ENCODE measurements around the gene PTCHD1. TPM values are rescaled to one million over a fixed set of nuclear protein-coding genes. Genes with fewer than 3 reads are reported as not detected.

Gene PTCHD1
- total RNA-seq, 1 experiment from 2014 or later, result not detected

DNA sequence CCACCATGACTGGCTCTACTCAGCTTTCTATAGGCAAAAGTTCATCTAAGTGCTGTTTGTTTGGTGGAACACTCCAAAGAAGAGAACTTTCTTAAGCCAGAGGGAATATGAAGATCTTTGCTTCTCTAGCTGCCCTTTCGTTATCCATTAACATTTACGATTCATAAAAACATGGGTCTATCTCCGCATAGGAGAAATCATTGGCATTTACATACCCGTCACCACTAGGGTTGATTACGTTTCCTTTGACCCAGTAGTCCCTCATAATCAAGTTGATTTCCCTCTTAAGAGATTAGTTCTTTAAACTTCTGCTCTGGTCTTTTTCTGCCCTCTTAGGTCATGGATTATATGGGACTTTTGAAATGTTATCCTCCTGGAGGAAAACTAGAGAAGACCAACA, 57.5 kb downstream of the PTCHD1 start:
- RAD21 ChIA-PET (ENCODE audit: low non-redundant PET in 1 of 2, low total read pairs in 2 of 2, uncharacterized antibody in 2 of 2, unreplicated experiment in 2 of 2), result no interaction called here
- intact Hi-C loops (cut with micrococcal nuclease), result no loop called here

More for the DNA sequence above, 57.5 kb downstream of the PTCHD1 start:
- TF ChIP-seq CEBPB (IDR thresholded peaks at IDR 0.05; ENCODE audit: low read depth) (no peak), CBX3 (IDR thresholded peaks at IDR 0.05; ENCODE audit: low read depth) (no peak), EZH2phosphoT487 (IDR thresholded peaks at IDR 0.05; ENCODE audit: borderline replicate concordance) (no peak), POLR2AphosphoS5 (IDR thresholded peaks at IDR 0.05; ENCODE audit: low read depth, low read length) (no peak), FOSL1 (IDR thresholded peaks at IDR 0.05; ENCODE audit: low read depth) (no peak), SP1 (IDR thresholded peaks at IDR 0.05; ENCODE audit: low read depth) (no peak), ZNF274 (IDR thresholded peaks at IDR 0.05; ENCODE audit: low read depth, low read length) (no peak), POLR2A (IDR thresholded peaks at IDR 0.05; ENCODE audit: borderline replicate concordance, extremely low read depth, insufficient read depth, insufficient read length) (no peak), TCF7L2 (IDR thresholded peaks at IDR 0.05; ENCODE audit: borderline replicate concordance, extremely low read depth, insufficient read depth, insufficient read length) (no peak), ZFX (IDR thresholded peaks at IDR 0.05) (no peak), JUND (IDR thresholded peaks at IDR 0.05) (no peak), YY1 (IDR thresholded peaks at IDR 0.05; ENCODE audit: extremely low read depth, insufficient replicate concordance, low read depth, low read length) (no peak), RAD21 (IDR thresholded peaks at IDR 0.05; ENCODE audit: low read depth) (no peak)
- TF ChIP-seq, protein P1, sequence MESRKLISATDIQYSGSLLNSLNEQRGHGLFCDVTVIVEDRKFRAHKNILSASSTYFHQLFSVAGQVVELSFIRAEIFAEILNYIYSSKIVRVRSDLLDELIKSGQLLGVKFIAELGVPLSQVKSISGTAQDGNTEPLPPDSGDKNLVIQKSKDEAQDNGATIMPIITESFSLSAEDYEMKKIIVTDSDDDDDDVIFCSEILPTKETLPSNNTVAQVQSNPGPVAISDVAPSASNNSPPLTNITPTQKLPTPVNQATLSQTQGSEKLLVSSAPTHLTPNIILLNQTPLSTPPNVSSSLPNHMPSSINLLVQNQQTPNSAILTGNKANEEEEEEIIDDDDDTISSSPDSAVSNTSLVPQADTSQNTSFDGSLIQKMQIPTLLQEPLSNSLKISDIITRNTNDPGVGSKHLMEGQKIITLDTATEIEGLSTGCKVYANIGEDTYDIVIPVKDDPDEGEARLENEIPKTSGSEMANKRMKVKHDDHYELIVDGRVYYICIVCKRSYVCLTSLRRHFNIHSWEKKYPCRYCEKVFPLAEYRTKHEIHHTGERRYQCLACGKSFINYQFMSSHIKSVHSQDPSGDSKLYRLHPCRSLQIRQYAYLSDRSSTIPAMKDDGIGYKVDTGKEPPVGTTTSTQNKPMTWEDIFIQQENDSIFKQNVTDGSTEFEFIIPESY (IDR thresholded peaks at IDR 0.05; ENCODE audit: extremely low read depth, insufficient replicate concordance, low read length), result no peak
- TF ChIP-seq, protein P2, sequence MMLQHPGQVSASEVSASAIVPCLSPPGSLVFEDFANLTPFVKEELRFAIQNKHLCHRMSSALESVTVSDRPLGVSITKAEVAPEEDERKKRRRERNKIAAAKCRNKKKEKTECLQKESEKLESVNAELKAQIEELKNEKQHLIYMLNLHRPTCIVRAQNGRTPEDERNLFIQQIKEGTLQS (IDR thresholded peaks at IDR 0.05), result no peak
- TF ChIP-seq, protein P3, sequence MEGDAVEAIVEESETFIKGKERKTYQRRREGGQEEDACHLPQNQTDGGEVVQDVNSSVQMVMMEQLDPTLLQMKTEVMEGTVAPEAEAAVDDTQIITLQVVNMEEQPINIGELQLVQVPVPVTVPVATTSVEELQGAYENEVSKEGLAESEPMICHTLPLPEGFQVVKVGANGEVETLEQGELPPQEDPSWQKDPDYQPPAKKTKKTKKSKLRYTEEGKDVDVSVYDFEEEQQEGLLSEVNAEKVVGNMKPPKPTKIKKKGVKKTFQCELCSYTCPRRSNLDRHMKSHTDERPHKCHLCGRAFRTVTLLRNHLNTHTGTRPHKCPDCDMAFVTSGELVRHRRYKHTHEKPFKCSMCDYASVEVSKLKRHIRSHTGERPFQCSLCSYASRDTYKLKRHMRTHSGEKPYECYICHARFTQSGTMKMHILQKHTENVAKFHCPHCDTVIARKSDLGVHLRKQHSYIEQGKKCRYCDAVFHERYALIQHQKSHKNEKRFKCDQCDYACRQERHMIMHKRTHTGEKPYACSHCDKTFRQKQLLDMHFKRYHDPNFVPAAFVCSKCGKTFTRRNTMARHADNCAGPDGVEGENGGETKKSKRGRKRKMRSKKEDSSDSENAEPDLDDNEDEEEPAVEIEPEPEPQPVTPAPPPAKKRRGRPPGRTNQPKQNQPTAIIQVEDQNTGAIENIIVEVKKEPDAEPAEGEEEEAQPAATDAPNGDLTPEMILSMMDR (IDR thresholded peaks at IDR 0.05 in 2 of 3, conservative IDR thresholded peaks at IDR 0.05 in 1 of 3; ENCODE audit: borderline replicate concordance in 1 of 3, insufficient read depth in 1 of 3, low read depth in 2 of 3, low read length in 2 of 3), result no peak
- TF ChIP-seq, protein P4, sequence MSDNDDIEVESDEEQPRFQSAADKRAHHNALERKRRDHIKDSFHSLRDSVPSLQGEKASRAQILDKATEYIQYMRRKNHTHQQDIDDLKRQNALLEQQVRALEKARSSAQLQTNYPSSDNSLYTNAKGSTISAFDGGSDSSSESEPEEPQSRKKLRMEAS (IDR thresholded peaks at IDR 0.05), result no peak
- TF ChIP-seq, protein P5, sequence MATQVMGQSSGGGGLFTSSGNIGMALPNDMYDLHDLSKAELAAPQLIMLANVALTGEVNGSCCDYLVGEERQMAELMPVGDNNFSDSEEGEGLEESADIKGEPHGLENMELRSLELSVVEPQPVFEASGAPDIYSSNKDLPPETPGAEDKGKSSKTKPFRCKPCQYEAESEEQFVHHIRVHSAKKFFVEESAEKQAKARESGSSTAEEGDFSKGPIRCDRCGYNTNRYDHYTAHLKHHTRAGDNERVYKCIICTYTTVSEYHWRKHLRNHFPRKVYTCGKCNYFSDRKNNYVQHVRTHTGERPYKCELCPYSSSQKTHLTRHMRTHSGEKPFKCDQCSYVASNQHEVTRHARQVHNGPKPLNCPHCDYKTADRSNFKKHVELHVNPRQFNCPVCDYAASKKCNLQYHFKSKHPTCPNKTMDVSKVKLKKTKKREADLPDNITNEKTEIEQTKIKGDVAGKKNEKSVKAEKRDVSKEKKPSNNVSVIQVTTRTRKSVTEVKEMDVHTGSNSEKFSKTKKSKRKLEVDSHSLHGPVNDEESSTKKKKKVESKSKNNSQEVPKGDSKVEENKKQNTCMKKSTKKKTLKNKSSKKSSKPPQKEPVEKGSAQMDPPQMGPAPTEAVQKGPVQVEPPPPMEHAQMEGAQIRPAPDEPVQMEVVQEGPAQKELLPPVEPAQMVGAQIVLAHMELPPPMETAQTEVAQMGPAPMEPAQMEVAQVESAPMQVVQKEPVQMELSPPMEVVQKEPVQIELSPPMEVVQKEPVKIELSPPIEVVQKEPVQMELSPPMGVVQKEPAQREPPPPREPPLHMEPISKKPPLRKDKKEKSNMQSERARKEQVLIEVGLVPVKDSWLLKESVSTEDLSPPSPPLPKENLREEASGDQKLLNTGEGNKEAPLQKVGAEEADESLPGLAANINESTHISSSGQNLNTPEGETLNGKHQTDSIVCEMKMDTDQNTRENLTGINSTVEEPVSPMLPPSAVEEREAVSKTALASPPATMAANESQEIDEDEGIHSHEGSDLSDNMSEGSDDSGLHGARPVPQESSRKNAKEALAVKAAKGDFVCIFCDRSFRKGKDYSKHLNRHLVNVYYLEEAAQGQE (IDR thresholded peaks at IDR 0.05; ENCODE audit: low read depth), result no peak
- ATAC-seq (no peak), DNase-seq (ENCODE audit: low read depth, low spot score) (no peak)
- Histone ChIP-seq H3K79me2 (ENCODE audit: insufficient read depth, low read length) (no peaks in the 10 kb centered on the region), H2AFZ (ENCODE audit: low read depth, low read length, poor library complexity, severe bottlenecking) (no peak overlapping the region), H3K27me3 (ENCODE audit: insufficient read depth, low read length) (no peaks in the 10 kb centered on the region), H3K4me3 (replicated peaks in 1 of 2; ENCODE audit: low read depth in 1 of 2, low read length in 2 of 2) (no peak overlapping the region), H3K9me3 (ENCODE audit: control insufficient read depth in 1 of 2, insufficient read depth in 1 of 2, low read depth in 1 of 2, low read length in 2 of 2) (no peaks in the 10 kb centered on the region), H3K9me2 (ENCODE audit: insufficient read depth) (no peaks in the 10 kb centered on the region), H4K20me1 (ENCODE audit: insufficient read depth) (no peaks in the 10 kb centered on the region), H3K4me2 (ENCODE audit: low read length) (no peak overlapping the region), H3K9ac (ENCODE audit: low read length) (no peak overlapping the region), H3K4me1 (ENCODE audit: control insufficient read depth in 1 of 2, insufficient read depth in 2 of 2, low read length in 2 of 2) (no peaks in the 10 kb centered on the region), H3K27ac (ENCODE audit: low read depth, low read length) (no peak overlapping the region), H3K36me3 (ENCODE audit: control insufficient read depth in 1 of 2, insufficient read depth in 2 of 2, low read length in 2 of 2) (no peaks in the 10 kb centered on the region)
- CTCF ChIA-PET, result no interaction called here
- no TSS peak for BruUV-seq (replicated peaks)
- POLR2A ChIA-PET, result no interaction called here
